IPS-11a (cell line): ENCODE data around the gene INO80D.
"Not testable (repeated sequence)": the region's sequence is repeated elsewhere in the genome, so short reads cannot be mapped to it uniquely, and the experiment has no call there.

Source experiments
- H3K4me3 ChIP-seq: one replicate; pipeline ENCODE4 v1.5.1; 2013; ENCODE audit warnings: low read depth, low read length, control low read depth

INO80D gene

DNA sequence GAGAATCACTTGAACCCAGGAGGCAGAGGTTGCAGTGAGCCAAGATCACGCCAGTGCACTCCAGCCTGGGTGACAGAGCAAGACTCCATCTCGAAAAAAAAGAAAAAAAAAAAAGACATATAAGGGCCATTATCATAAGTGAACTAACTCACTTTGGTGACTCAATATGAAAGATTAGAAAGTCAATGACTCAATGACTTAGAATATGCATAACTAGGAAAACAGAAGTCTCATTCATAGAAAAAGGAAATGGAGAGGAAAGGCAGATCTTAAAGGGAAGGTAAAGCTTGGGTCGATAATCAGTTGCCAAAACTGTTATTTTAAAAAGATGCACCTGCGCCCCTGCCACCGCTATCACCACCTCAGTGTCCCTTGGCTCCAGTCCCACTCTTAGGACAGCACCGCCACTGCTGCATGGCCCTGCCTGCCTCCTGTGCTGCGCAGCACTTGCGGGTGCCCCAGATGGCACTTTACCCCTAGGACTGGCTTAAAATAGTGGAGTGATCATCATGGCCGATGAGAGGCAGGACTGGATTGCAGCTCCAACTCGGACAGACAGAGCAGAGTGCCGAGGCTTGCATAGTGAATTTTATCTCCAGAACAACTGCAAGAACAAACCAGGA is 54.7 kb downstream of the INO80D start:
- no peak overlapping the region for H3K4me3 ChIP-seq

DNA sequence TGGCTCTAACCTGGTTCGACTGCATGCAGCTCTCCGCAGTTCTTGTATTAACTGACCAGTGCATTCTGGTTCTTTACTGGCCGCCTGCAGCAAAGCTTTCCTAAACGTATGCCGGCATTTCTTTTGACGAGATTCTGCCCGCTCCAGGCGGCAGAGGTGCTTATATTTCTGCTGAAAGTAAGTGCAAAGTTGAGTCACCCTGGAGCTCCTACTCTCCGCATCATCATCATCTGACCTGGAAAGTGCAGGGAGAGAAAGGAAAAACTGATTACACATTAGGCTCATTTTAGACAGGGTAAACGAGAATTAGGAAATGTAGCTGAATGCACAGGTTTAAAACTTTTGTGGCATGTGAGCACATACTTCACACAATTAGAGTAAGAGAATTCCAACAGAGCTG is 57.9 kb downstream of the INO80D start:
- no peak overlapping the region for H3K4me3 ChIP-seq

DNA sequence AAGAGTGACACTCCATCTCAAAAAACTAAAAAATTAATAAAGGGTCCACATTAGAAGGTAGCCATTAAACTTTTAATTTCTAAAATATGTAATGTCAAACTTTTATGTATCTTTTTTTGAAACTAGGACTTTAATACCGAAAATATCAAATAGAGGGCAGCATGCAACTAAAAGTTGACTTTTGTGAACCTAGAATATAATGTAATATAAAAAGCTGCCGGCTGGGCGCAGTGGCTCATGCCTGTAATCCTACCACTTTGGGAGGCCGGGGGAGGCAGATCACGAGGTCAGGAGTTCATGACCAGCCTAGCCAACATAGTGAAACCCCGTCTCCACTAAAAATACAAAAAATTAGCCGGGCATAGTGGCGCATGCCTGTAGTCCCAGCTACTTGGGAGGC is 62.8 kb downstream of the INO80D start:
- no peak overlapping the region for H3K4me3 ChIP-seq

DNA sequence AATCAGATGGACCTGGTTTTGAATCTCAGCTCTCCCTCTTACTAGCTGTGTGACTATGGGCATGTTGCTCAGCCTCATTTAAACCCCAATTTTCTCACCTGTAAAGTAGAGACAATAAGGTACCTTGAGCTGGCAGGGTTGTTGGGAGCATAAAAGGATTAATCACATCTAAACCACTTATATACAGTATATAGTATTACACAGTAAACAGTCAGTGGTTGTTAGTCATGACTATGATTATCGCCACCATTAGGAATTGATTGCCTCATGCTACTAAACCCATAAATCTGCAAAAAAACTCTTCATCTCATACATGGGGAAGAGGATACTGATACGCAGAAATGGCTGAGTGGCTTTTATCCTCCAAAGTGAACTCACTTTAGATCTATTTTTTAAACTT is 65.8 kb downstream of the INO80D start:
- no peak overlapping the region for H3K4me3 ChIP-seq

DNA sequence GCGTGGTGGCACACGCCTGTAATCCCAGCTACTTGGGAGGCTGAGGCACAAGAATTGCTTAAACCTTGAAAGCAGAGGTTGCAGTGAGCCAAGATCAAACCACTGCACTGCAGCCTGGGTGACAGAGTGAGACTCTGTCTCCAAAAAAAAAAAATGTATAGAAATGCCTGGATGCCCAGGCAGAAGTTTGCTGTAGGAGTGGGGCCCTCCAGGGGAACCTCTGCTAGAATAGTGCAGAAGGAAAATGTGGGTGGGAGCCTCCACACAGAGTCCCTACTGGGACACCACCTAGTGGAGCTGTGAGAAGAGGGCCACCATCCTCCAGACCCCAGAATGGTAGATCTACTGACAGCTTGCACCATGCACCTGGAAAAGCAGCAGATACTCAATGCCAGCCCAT is 70.2 kb downstream of the INO80D start:
- H3K4me3 ChIP-seq = not testable (repeated sequence)

DNA sequence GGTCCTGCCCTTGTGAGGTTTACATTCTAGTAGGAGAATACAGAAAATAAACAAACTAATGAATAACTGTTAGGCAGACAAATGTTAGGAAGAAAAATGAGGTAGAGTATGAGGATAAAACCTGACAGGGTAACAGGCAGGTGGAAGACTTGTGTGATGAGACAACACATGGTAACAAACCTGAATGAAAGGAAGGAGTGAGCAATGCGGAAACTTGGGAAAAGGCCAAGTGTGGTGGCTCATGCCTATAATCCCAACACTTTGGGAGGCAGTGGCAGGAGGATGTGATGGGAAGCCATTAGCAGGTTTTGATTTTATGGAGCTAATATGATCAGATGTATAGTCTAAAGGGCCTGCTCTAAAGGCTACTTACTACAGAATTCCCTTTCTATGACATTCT is 74.2 kb downstream of the INO80D start:
- no peak overlapping the region for H3K4me3 ChIP-seq

DNA sequence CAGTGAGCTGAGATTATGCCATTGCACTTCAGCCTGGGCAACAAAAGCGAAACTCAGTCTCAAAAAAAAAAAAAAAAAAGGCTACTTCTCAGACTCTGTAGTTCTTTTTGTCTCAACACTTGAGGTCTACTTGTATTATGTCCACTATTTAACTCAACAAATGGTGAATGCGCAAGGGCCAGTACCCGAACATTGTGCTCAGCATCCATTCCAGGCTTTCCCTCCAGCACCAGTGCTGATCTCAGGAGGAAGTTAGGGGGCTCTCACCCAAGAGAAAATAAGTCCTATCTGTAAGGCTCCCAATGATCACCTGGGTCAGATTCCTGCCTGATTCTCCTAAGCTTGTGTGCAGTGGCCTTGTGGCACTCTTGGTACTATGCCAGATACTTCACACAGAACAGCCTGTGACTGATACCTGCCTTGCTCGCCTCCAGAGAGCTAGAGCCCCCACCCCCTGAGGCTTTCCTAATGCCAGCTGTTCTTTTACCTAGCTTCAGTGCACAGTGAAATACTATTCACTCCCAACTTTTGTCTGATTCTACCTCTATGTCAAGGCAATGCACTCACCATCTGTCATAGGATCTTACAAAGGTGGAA is 74.9 kb downstream of the INO80D start:
- no peak overlapping the region for H3K4me3 ChIP-seq

DNA sequence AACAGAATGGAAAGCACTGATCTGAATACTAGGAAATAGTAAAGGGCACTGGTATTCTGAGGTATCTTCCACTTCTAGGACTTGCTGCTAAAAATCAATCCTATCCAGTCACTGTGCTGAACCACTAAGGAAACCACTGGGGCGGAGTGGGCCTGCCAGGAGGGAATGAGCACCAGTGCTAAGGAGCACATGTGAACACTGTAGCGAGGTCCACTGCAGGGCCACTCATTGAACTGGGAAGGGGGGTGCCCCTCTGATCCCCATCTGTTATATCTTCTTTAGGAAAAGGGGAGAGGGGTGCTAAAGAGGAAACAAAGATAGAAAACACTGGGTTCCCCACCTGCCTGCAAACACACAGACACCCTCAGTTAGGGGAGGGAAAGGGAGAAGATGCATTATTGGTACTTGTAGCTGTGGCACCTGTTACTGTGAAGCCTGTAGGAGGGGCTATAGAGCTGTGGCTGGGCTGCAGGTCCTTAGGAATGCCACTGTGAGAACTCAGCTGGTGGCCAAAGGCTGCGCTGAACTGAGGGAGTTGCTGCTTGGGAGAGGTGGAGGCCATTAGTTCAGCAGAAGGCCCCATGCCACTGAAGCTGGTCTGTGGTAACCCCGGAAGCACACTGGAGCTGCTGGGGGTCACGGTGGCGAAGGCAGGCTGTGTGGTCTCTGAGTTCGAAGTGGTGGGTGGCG is 81.8 kb downstream of the INO80D start:
- H3K4me3 ChIP-seq = no peak overlapping the region

DNA sequence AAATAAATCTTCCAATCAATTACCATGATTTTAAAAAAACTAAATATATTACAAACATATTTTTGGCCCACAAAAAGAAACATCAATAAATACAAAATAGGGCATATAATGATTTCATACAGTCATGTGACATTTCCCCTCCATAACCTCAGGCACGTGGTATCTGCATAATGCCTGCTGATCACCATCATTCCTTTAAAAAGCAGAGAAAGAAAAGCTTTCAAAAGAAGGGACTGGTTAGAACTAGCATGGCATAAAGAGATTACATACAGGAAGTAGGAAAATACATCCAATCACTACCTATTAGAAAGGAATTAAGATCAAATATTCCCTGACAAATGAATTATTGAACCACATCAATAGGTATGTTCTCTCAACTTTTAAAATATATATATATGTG is 83.5 kb downstream of the INO80D start:
- no peak overlapping the region for H3K4me3 ChIP-seq

DNA sequence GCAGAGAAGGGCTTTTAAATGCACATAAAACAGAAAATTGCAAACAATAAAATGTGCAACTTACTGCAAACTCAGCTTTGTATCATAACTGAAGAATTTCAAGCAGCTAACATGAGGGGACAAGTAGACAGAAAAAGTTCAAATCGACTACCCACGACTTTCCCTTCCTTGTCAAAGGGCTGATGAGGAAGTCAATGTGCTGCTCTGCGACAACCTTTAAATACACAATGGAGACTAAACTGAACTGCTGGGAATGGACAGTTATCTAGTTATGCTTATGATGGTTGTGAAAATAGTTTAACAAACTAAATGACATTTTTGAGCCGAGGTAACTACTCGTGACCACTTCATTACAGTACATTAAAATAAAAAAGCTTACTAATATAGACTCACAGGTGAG is 84.1 kb downstream of the INO80D start:
- H3K4me3 ChIP-seq = no peak overlapping the region

DNA sequence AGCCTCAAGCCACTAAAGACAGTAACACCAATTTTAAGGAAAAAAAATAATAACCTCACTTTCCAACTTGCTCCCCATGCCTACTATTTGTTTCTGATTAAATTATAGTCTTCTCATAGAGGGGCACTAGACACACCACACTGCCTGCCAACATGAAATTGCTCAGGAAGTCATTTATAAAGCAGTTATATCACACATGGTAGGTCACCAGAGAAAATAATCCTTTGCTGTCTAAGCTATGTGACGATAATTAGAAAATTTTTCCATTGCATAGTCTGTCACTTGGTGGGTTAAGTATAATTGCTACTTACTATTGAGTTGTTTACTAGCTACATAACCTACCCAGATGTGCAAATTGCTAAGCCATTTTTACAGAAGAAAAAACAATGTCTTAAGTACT is 85.2 kb downstream of the INO80D start:
- H3K4me3 ChIP-seq = no peak overlapping the region

DNA sequence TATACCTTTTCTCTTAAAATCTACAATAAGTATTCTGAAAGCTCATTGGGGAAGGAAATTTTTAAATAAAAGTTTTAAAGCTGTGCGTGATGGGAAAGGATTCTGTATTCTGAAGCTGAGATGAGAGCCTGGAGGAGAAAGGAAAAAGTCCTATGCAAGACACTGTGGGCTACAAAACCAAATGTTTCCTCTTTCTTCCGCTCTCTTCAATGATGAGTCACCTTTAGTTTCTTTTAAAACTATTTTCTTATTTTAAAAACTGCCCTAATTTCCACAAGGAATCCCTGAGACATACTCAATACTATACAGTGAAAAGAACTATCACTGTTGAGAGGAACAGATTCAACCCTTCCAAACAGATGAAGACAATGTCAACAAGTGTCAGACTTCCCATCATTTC is 87.4 kb downstream of the INO80D start:
- H3K4me3 ChIP-seq = no peak overlapping the region

DNA sequence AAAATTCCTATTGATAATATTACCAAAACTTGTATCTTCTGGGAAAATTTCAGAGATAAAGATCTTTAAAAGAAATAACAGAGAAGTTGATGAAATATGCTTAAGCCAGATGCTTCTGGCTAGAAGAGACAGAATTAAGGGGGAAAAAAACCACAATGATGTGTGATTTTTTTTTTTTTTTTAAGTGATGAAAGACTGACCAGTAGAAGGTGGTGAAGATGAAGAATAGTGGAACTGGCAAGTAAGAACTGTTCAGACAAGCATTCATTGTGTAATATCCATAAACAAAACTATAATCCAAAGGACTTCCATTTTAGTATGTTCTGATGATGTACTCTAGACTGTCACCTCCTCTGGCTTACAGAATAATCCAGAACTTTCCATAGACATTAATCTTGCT is 89.8 kb downstream of the INO80D start:
- H3K4me3 ChIP-seq = no peak overlapping the region

DNA sequence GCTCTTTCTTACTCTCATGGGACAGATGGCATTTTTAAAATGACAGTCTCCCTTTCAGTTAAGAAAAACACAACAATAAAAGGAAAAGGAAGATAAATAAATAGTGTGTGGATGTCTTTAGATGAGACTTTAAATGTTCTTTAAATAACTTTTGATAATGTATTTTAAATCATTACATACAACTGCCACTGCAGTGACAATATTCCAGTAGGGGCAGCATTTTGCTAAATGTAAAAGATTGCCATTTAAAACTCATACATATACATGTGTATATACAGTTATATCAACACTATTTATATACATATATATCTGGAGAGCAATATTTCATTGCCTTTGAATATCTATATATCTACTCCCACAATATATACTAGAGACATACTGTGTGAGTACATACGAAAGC is 90.7 kb downstream of the INO80D start:
- H3K4me3 ChIP-seq = no peak overlapping the region

DNA sequence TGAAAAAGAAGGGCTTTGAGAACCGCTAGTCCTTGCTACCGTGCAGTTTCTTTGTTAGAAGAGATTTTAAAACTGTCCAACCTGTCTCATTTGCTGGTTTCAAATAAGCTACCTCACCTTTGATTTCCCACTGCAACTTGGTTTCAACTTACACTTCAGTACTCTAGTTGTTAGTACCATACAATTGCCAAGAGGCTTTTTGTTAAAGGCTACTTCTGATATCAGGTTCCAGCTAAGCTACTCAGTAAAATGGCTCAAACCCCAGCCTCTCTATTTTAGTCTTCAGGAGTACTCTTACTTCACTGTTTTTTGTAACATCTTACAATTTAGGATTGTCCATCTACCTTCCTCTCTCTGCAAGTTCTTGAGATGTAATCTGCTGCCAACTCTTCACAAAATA is 91.6 kb downstream of the INO80D start:
- no peak overlapping the region for H3K4me3 ChIP-seq

DNA sequence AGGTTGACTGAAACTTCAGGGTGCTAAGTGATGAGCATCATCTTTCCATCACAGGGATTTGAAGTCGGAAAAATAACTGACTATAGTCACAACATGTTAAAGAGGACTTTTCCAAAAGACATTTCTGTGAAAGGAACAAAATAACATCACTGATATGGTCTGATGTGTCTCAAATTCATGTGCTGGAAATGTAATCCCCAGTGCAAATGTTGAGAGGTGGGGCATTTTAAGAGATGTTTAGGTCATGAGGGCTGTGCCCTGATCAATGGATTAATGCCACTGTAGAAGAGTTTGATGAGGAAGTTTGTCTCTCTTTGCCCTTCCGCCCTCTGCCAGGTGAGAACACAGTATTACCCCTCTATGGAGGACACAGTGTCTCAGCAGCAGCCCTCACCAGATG is 95.9 kb downstream of the INO80D start:
- H3K4me3 ChIP-seq = no peak overlapping the region

DNA sequence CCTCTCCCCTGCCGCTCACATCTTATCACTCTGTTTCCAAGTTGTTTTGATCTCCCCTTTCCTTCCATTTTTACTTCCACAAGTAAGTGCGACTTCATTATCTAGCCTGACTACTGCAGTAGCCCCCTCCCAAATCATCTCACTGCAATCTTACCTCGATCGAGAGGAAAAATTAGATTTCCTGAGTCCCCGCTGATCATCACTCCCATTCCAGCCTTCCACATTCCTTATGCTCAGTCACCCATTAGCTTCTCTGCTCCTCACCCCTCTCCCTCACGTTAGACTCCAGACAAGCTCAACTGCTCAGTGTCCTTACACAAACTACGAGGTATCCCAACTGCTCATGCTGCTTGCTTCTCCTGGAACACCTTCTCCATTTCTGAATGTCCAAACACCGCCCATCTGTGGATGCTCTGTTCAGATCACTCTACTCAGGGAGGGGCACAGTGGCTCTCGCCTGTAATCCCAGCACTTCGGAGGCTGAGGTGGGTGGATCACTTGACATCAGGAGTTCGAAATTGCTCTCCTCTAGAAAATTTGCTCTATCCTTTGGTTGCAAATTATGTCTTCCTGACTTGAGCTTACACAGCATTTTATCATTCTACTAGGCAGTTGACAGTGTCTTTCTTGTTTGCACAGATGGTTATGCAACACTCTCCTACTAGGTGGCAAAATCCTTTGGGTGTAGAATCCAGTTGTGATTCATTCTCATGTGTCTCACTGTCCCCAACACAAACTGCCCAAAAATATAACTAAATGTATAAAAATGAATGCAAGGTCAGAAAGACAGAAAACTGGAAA is 96.5 kb downstream of the INO80D start:
- H3K4me3 ChIP-seq = no peak overlapping the region

DNA sequence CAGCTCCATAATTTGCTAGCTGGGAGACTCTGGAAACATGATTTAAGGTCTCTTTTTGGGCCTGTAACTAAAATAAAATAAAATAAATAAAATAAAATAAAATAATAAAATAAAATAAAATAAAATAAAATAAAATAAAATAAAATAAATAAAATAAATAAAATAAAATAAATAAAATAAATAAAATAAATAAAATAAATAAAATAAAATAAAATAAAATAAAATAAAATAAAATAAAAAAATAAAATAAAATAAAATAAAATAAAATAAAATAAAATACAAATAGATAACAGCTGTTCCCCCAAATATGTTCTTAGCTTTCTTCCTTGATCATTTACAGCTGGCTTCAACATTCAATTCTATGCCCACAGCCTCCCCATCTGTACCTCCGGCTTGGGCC is 97.3 kb downstream of the INO80D start:
- H3K4me3 ChIP-seq = not testable (repeated sequence)

DNA sequence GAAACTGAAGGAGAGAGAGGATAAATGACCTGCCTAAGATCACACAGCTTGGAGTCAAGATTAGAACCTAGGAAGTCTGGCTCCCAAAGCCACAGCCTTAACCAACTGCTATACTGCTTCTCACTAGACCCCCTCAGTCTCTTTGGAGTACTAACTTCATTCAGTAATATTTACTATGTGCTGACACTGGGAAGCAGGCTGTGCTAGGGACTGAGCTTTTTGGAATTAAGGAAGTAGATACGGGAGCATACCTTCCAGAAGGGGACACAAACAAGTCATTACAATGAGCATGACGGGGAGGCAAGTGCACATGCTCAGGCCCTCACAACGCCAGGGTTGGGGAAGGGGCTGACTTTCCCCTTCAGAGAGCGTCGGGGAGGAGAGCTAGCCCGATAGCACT is 97.7 kb downstream of the INO80D start:
- no peak overlapping the region for H3K4me3 ChIP-seq

DNA sequence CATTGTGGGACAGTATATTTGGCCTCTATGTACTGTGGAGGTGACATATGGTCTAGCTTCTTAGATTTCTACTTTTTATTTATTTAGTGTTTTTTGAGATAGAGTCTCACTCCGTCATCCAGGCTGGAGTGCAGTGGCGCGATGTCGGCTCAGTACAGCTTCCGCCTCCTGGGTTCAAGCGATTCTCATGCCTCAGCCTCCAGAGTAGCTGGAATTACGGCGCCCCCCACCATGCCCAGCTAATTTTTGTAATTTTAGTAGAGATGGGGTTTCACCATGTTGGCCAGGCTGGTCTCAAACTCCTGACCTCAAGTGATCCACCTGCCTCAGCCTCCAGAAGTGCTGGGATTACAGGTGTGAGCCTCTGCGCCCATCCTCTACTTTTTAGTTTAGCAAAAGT is 99.6 kb downstream of the INO80D start:
- H3K4me3 ChIP-seq = not testable (repeated sequence)

DNA sequence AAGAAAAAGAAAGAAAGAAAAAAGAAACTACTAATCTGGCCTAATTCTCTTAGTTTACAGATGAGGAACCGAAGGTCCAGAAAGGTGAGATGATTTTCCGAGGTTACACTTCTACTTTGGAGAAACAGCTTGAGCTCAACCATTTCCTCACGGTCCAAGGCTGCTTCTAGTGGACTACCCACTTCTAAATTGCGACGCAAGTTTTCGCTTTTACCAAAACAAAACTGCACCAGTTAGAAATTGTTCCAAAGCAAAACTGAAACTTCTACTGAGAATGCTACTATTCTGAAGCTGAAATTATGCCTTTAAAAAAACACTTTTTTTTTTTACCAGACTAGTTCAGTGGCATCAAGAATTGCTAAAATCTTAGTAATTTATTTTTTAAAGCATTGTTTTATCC is 101.6 kb downstream of the INO80D start:
- H3K4me3 ChIP-seq = no peak overlapping the region

DNA sequence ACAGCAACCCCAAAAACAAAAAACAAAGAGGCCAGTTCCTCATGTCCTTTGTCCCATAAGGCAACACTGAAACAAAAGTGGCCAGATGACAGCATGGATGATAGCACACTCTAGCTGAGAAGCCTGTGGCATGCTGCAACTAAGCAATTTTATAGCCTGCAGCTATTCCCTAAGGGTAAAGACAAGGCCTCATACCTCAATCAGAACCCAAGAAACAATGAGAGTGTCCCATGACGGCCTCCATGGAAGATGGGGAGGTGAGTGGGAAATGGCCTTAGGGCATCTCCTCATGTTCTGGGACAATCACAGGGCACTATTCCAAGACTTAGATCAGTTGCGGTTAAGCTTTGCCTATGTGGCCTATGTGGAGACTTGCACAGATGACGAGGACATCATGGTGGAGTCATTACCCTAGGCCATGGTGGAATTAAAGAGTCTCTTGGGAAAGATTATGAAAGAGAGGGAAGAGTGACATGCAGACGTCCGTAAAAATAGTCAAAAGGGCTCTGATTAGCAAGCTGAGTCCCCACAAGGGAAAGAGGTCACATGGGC is 103.1 kb downstream of the INO80D start:
- H3K4me3 ChIP-seq = no peak overlapping the region
